Lower leg skin (tissue), 3 donors: Measurements from ENCODE around the gene CHKA.

Source experiments
- CTCF ChIP-seq, 3 donors: fragments of 450-650 bp; IDR thresholded peaks; one replicate each; pipeline ENCODE4 v1.5.1; 2016; ENCODE audit warnings: antibody characterized with exemption in 3 of 3, mild to moderate bottlenecking in 3 of 3, moderate library complexity in 2 of 3
- POLR2A ChIP-seq, 2 donors: fragments of 450-650 bp; IDR thresholded peaks; one replicate each; pipeline ENCODE4 v1.6.1; 2016 to 2017; ENCODE audit warnings: antibody characterized with exemption in 2 of 2, mild to moderate bottlenecking in 1 of 2, moderate library complexity in 1 of 2

- no peak for TF ChIP-seq CTCF (IDR thresholded peaks at IDR 0.05)
- no peak for TF ChIP-seq POLR2A (IDR thresholded peaks at IDR 0.05)
Observed at GRCh38 chr11:68127714-68128681, 6.8 kb upstream of the CHKA start.
